H4 (cell line): ENCODE data around the gene SHC2. TPM values are rescaled to one million over a fixed set of nuclear protein-coding genes. Genes with fewer than 3 reads are reported as not detected.
"Not testable (repeated sequence)": the region's sequence is repeated elsewhere in the genome, so short reads cannot be mapped to it uniquely, and the experiment has no call there.

Experiments
- DNase-seq: peaks from one replicate; pipeline ENCODE4 v3.0.0-alpha.2; 2015; ENCODE audit warnings: low spot score
- total RNA-seq: library from RNA; depleted of rRNA; stranded (reverse); fragments of >200 nt; shearing (Covaris generic); gene quantifications from 2 replicates; pipeline ENCODE4 v1.2.3, GENCODE V29; 2014

Gene SHC2
- total RNA-seq, 1 experiment from 2014 or later = 2.0 TPM

DNA sequence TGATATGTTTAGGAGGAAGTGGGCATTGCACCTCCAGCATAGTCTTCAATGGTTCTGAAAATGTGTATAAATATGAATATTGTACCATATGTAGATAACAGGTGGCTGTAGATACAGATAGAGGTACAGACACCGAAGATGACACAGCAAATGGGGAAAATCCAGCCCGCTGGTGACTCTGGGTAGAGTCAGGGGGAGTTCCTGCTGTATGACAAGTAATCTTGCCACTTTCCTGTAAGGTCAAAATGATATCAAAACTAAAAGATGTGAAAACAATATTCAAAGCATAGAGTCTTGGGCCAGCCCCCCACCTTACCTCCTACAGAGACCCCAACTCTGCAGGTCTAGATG lies 69.7 kb downstream of the SHC2 start:
- no peak for DNase-seq

- DNase-seq = no peak
Observed at GRCh38 chr19:390386-391206, 70.2 kb downstream of the SHC2 start.

- DNase-seq = no peak
Observed at GRCh38 chr19:389935-390289, 70.9 kb downstream of the SHC2 start.

DNA sequence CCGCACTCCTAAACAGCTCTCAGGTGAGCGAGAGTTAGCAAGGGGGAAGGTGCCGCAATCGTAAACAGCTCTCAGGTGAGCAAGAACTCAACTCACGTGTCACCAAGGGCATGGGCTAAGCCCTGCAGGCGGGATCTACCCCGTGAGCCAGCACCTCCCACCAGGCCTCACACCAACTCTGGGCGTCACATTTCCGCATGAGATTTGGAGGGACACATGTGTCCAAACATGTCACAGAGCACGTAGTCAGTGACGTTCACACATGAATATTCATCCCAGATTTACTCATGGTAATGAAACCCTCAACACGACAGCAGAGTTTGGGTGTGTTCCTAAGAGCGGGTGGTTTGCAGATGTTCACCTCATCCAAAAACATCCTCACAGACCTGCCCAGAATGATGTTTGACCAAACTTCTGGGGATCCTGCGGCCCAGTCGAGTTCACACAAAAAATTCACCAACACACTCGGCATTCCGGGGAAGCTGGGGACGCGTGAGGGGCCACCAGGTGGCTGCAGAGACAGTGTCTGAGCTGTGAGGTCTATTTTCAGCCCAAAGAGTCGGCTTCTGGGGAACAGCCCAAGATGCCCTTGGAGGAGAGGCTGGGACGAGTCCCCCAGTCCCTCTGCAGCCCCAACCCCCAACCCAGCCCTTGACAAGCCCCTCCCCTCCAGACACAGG lies 71.4 kb downstream of the SHC2 start:
- DNase-seq = no peak

DNA sequence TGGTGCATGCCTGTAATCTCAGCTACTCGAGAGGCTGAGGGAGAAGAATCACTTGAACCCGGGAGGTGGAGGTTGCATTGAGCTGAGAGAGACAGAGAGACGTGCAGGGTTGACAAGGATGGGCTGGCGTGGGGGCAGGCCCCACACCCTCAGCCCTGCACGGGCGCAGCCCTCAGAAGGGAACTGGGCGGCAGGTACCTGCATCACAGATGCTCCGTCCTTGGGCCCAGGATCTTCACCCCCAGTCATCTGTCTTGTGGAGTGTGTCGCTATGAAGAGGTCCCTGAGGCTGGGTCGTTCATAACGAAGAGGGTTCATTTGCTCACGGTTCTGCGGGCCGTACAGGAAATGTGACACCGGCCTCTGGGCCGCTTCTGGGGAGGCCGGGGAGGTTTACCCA lies 72.1 kb downstream of the SHC2 start:
- DNase-seq = no peak

GRCh38 chr19:387777-388176 lies 73.1 kb downstream of the SHC2 start:
- DNase-seq = no peak

- DNase-seq = not testable (repeated sequence)
Observed at GRCh38 chr19:386632-387301, 74.1 kb downstream of the SHC2 start.

GRCh38 chr19:386189-386588 lies 74.6 kb downstream of the SHC2 start:
- DNase-seq = not testable (repeated sequence)

DNA sequence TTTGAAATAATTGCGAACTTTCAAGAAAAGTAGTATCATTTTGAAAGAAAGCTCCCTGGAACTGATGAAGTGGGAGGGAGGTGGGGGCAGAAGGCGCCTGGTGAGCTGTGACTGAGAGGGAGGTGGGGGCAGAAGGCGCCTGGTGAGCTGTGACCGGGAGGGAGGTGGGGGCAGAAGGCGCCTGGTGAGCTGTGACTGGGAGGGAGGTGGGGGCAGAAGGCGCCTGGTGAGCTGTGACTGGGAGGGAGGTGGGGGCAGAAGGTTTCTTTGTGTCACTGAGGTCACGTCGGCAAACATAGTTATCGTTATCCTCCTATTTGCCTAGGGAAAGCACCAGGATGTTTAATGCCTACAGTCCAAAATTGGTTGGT lies 76.0 kb downstream of the SHC2 start:
- DNase-seq = no peak

DNA sequence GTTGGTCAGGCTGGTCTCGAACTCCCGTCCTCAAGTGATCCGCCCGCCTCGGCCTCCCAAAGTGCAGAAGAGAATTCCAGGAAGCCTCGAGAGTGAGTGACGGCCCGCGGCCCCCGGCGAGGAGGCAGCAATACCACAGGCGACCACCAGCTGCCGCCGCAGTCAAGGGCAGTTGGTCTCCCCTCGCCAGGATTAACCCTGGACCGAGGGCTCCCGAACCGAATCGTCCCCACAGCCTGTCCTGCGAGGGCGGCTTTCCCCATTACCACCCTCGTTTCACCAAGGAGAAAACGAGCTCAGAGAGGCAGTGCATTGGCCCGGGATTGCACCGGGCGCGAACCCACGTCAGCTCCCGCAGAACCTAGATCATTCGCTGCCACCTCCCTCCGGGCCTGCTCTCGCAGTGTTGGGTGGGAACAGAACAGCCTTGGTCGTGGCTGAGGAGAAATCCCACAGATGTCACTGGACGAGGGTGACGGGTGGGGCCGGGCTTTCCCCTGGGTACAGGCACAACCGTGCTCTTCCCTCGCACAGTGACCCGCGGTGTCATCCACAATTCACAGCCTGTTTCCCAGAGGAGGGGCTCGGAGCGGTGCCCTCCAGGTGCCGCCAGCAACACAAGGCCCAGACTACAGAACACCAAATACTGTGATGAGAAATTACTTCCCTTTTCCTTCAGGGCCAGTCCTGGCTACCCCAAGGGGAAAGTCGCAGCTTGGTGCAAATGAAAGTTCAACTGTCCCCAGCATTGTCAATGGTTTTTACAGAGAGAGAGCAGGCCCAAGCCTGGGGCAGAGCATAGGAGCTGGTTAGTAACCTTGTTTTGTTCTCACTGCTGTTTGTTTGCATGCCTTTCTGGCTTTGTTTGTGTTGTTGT lies 76.7 kb downstream of the SHC2 start:
- no peak for DNase-seq

DNA sequence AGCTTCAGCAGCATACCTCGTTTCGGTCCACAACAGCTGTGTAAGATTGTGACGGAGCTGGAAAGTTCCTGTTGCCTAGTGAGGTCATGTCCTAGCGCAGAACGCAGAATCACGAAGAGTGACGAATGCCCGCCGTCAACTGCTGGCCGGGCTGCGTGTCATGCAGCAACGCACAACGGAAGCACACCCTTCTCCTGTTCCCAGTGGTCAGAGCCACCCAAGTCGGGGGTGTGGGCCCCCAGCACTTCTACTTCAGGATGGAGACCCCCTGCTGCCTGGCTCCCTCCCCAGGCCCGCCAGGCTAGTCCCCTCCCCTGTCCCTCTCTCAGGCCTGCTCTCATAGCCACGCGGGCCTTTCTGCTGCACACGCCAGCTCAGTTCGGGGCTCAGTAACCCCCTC lies 77.8 kb downstream of the SHC2 start:
- DNase-seq = no peak

- DNase-seq = peak; percentile 76
Observed at GRCh38 chr19:382578-382977, 78.3 kb downstream of the SHC2 start.

DNA sequence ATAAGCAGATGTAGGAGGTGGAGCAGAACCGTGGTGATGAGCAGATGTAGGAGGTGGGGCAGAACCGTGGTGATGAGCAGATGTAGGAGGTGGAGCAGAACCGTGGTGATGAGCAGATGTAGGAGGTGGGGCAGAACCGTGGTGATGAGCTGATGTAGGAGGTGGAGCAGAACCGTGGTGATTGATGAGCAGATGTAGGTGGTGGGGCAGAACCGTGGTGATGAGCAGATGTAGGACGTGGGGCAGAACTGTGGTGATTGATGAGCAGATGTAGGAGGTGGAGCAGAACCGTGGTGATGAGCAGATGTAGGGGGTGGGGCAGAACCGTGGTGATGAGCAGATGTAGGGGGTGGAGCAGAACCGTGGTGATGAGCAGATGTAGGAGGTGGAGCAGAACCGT lies 78.9 kb downstream of the SHC2 start:
- DNase-seq = not testable (repeated sequence)

- not testable (repeated sequence) for DNase-seq
Observed at GRCh38 chr19:380618-381219, 80.1 kb downstream of the SHC2 start.

DNA sequence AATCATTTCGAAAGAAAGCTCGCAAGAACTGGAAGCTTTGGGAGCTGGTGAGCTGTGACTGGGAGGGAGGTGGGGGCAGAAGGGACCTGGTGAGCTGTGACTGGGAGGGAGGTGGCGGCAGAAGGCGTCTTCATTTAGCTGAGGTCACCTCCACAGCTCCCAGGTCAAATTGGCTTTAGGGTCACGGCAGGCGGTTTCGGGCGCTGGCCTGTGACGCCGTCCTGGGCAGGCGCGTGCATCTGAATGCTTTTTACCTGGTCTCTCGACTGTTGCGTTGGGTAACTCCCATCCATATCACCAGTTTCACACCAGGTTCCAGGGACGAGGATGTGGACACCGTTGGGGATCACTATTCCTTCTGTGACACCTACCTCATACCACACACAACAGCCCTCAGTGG lies 81.0 kb downstream of the SHC2 start:
- no peak for DNase-seq

- no peak for DNase-seq
Observed at GRCh38 chr19:378706-379105, 82.1 kb downstream of the SHC2 start.

- DNase-seq = no peak
Observed at GRCh38 chr19:377801-378581, 82.8 kb downstream of the SHC2 start.

- no peak for DNase-seq
Observed at GRCh38 chr19:376111-376470, 84.7 kb downstream of the SHC2 start.

DNA sequence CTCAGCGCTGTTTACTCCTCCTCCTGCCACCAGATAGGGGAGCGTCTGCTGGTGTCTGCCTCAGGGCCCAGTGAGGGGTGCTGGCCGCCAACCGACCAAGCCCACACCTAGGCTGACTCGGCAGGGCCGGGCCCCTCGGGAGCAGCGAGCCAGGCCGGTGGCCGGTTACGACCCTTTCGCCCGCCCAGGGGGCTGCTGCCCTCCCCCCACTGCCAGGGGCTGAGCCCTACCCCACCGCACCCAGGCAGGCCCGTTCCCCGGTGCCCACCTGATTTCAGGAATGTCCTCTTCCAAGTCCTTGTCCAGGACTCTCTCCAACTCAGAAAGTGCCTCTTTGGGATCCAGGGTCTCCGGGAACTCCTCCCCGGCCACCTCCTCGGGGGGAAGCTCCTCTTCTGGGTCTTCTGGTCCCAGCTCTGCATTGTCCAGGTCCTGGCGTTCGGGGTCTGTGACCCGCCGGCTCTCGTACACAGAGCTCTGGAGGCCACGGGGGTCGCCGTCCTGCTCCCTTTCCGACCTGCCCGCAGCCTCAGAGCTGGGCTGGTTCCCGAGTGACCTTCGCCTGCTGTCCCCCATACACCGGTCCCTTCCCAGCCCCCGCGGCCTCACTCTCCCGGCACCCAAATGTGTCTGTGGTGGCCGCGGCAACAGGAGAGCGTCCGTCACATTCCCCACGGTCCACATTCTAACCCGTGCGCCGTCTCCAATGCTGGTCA lies 85.3 kb downstream of the SHC2 start:
- DNase-seq = no peak

DNA sequence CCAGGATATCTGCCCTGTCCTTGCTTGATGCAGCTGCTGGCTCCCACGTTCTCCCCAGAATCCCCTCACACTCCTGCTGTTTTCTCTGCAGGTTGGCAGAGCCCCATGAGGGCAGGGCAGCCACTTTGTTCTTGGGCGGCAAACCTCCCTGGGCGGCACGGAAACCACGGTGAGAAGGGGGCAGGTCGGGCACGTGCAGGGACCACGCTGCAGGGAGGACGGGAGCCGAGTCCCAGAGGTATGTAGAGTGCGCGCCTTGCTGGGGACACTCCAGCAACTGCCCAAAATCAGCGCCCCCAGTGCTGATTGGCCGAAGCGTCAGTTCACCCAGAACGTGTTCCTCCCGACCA lies 86.0 kb downstream of the SHC2 start:
- no peak for DNase-seq
